ENCODE measurements around the gene MICOS13.

The MICOS13 gene

GRCh38 chr19:5676105-5676771, 4.1 kb downstream of the MICOS13 start:
- in situ Hi-C loops (cut with MboI; ENCODE audit: low pct_unique_long_range_greater_than_20kb, low sequenced_read_pairs) = no loop called here
- DNase-seq = no peak

DNA sequence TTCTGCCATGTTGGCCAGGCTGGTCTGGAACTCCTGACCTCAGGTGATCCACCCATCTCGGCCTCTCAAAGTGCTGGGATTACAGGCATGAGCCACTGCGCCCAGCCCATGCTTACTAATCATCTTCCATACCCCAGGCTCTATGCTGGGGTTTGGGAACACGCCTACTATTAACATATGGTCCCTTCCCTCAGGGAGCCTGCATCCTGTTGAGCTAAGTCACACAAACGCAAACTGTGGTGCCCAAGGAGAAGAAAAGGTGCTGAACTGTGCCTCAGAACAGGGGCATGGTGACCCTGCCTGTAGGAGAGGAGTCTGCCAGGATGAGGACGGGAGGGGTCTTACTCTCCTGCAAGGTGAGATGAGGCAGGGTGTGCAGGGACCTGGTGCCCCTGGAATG, 5.6 kb downstream of the MICOS13 start:
- in situ Hi-C loops (cut with MboI; ENCODE audit: low pct_unique_long_range_greater_than_20kb, low sequenced_read_pairs) = no loop called here
- DNase-seq = no peak

GRCh38 chr19:5673752-5674151, 6.6 kb downstream of the MICOS13 start:
- no peak for DNase-seq
- in situ Hi-C loops (cut with MboI; ENCODE audit: low pct_unique_long_range_greater_than_20kb, low sequenced_read_pairs) = no loop called here

DNA sequence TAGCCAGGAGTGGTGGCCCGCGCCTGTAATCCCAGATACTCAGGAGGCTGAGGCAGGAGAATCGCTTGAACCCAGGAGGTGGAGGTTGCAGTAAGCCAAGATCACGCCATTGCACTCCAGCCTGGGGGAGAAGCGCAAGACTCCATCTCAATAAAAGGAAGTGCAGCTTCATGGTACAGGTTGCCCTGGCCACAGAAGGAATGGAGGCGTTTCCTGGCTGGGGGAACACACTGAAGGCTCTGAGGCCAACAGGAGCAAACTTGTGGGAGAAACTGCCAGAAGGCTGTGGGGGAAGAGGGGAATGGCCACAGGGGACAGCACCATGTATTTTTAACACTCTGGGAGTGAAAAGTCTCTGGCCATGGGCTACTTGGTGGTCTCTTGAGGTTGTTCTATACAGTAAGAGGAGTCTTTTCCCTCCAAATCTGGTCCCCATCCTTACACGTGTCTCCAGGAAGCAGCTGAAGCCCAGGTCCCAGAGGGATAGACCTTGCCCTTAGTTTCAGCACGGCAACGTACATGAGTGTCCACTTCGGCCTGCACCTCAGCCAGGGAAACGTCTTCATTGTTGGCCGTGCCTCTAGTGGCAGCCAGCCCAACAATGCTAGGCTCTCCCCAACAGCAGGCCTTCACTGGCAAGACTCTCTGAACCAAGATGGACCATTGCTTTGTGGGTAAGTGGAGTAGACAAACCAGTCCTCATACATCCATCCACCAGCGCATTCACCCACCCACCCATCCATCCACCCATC, 7.4 kb downstream of the MICOS13 start:
- DNase-seq = no peak
- in situ Hi-C loops (cut with MboI; ENCODE audit: low pct_unique_long_range_greater_than_20kb, low sequenced_read_pairs) = no loop called here

- in situ Hi-C loops (cut with MboI; ENCODE audit: low pct_unique_long_range_greater_than_20kb, low sequenced_read_pairs) = no loop called here
- DNase-seq = no peak
These were observed 8.7 kb downstream of the MICOS13 start for GRCh38 chr19:5671600-5671999.

DNA sequence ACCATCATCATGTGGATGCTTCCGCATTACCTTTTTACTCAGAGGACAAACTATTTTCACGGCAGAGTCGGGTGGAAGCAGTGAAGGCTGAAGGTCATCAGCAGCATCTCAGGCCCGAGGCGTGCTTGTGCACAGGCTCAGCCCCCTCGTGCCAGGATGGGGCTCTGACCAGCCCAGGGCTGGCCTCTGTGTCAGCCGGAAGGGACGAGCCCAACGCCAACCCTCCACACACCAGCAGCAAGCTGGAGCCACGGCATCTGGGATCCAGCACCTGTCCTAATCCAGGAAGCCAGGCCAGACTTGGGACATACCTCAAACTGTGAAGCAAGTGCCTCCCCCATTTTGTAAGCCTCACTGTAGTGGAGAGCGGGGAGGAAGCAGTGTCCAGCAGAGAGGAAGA, 11.1 kb downstream of the MICOS13 start:
- no peak for DNase-seq
- in situ Hi-C loops (cut with MboI; ENCODE audit: low pct_unique_long_range_greater_than_20kb, low sequenced_read_pairs) = no loop called here

DNA sequence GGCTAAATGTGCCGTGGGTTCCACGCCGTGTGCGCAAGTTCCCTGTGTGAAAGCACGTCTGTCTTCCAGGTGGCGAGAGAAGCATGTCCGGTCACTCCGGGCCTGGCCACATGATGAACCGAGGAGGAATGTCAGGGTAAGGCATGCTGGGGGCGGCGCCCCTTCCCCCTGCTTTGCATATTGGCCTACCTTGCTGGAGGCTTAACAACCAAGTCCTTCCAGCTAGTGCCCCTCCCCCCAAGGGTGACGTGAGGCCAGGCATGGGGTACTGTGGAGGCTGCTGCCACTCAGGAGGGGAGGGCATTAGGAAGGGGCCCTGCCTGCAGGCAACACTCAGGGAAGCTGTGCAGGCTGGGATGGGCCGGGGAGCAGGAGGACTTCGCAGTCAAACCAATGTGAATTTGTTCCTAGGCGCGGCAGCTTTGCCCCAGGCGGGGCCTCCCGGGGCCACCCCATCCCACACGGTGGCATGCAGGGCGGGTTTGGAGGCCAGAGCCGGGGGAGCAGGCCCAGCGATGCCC, 12.5 kb downstream of the MICOS13 start:
- DNase-seq = no peak
- in situ Hi-C loops (cut with MboI; ENCODE audit: low pct_unique_long_range_greater_than_20kb, low sequenced_read_pairs) = no loop called here

GRCh38 chr19:5666921-5667610, 13.2 kb downstream of the MICOS13 start:
- in situ Hi-C loops (cut with MboI; ENCODE audit: low pct_unique_long_range_greater_than_20kb, low sequenced_read_pairs) = no loop called here
- DNase-seq = no peak

- no peak for DNase-seq
- in situ Hi-C loops (cut with MboI; ENCODE audit: low pct_unique_long_range_greater_than_20kb, low sequenced_read_pairs) = no loop called here
These were observed 14.4 kb downstream of the MICOS13 start for GRCh38 chr19:5665781-5666513.

DNA sequence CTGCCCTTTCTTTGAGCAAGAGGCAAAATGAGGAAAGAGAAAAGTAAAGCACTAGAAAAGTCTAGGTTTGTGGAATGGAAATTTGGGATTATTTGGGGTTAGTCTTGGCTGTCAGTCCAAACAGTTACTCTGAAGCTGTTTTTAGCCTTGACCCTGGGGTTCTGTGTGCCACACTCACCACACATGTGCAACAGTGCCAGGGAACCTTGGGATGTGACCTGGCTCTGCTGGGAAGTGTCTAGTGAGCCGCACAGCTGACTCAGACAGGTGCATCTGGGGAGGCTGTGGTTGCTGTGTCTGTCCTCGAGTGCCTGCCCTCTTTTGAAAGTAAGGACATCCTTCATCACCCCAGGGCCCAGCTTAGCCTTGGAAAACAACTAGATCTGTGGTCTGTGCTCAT, 15.8 kb downstream of the MICOS13 start:
- in situ Hi-C loops (cut with MboI; ENCODE audit: low pct_unique_long_range_greater_than_20kb, low sequenced_read_pairs) = no loop called here
- DNase-seq = no peak

GRCh38 chr19:5663904-5664303, 16.4 kb downstream of the MICOS13 start:
- DNase-seq = no peak
- in situ Hi-C loops (cut with MboI; ENCODE audit: low pct_unique_long_range_greater_than_20kb, low sequenced_read_pairs) = no loop called here

- no peak for DNase-seq
- in situ Hi-C loops (cut with MboI; ENCODE audit: low pct_unique_long_range_greater_than_20kb, low sequenced_read_pairs) = no loop called here
These were observed 18.8 kb downstream of the MICOS13 start for GRCh38 chr19:5661483-5661882.

DNA sequence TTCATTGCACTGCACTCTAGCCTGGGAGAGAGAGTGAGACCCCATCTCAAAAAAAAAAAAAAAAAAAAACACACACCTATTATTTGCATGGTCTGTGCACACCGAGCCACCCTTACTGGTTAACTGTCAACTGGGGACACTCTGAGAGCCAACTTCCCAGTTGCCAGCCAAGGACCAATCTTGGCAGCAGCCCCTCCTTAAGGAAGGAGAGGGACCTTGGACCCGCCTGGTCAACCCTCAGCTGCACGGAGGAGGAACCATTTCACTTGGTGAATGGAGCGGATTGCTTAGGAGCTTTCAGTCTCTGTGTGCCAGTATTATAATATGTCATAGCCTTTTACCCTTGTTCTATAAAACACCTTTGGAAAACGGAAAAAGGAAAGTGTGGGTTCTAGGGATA, 24.9 kb downstream of the MICOS13 start:
- in situ Hi-C loops (cut with MboI; ENCODE audit: low pct_unique_long_range_greater_than_20kb, low sequenced_read_pairs) = loop anchor here (10.0 kb wide), 1 partner anchor 51 kb away; no protein-coding TSS in a partner anchor
- DNase-seq = no peak

GRCh38 chr19:5654931-5655330, 25.4 kb downstream of the MICOS13 start:
- in situ Hi-C loops (cut with MboI; ENCODE audit: low pct_unique_long_range_greater_than_20kb, low sequenced_read_pairs) = loop anchor here (10.0 kb wide), 1 partner anchor 50 kb away; no protein-coding TSS in a partner anchor
- no peak for DNase-seq

DNA sequence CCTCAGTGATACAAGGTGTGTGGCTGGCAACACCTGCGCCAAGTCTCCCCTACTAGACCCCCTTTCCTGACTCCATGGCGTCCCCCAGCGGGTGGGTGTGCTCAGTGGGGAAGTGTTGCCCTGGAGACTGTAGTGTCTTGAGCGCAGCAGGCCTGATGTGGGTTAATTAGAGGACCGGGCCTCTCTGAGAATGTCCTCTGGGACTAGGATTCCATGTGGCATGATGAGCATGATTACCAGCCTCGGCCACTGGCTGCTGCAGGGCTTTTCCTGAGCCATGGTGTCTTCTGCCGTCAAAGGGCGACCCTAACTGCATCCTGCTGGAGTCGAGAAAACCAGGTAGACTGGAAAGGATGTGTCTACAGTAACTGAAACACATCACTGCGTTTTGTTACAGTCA, 28.1 kb downstream of the MICOS13 start:
- no peak for DNase-seq
- in situ Hi-C loops (cut with MboI; ENCODE audit: low pct_unique_long_range_greater_than_20kb, low sequenced_read_pairs) = loop anchor here (10.0 kb wide), 1 partner anchor 47 kb away; no protein-coding TSS in a partner anchor

DNA sequence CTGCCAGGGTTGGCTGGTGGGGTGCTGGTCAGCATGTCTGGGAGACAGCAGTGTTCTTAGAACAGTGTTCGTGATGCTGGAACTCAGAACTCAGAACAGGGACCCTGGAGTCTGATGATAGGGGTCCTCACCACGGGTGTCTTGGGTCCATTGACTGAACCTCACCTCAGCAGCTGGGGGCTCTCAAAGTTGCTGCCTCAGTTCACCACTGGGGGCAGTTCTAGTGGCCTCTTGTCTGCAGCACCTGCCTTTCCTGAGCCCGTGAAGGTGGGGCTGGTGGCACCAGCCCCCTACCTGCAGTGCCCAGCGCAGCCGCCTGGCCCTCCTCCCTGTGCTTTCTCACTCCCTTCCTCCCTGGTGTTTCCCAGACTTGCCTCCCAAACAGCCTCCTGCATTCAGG, 29.0 kb downstream of the MICOS13 start:
- in situ Hi-C loops (cut with MboI; ENCODE audit: low pct_unique_long_range_greater_than_20kb, low sequenced_read_pairs) = loop anchor here (10.0 kb wide), 1 partner anchor 47 kb away; no protein-coding TSS in a partner anchor
- no peak for DNase-seq

DNA sequence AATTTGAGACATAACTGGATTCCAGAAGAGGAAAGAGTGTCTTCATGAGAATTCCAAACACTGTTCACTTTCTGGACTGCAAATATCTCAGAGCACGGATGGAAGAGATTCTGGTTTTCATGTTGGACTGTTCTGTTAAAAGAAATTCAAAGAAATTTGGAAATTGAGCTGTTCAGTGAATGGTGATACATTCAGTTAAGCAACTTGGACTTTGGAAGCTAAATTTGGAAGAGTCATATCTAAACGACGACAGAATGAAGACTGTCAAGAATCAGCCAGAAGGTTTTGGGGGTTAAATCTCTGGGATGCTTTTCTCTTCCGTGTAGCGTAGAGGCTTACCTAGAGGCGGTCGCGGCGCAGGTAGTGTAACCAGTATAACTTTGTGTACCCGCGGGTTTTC, 31.9 kb downstream of the MICOS13 start:
- DNase-seq = no peak
- in situ Hi-C loops (cut with MboI; ENCODE audit: low pct_unique_long_range_greater_than_20kb, low sequenced_read_pairs) = no loop called here

DNA sequence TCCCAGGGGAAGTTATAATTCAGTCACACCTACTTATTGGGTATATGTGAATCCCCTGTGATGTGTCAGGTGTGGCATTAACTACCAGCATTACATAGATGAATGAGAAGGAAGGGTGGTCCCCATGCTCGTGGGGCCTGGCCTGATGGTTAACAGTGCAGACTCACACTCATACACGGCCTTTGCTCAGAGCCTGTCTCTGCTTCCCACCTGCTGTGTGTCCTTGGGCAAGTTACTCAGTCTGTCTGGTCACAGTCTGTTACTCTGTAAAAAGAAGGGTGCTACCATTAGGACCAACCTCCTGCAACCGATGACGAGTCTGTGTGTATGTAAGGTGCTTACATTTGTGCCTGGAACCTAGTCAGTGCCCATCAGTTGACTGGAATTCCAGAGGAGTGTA, 33.6 kb downstream of the MICOS13 start:
- in situ Hi-C loops (cut with MboI; ENCODE audit: low pct_unique_long_range_greater_than_20kb, low sequenced_read_pairs) = no loop called here
- no peak for DNase-seq

DNA sequence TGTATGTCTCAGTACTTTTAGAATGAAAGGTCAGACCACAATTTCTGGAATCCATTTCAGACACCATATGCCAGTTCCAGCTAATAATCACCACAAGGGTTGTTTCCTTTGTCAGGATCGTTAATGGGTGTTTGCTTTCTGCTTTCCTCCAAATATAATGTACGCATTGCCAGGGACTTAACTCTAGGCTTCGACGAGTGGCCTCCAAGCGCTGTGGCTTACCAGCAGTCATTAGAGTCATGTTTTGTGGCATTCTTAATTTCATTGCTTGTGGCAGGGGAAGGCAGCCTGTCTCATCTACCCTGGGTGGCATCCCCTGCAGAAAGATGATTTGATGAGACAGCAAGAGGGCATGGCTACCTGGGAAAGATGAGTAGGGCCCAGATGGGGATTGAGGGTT, 34.9 kb downstream of the MICOS13 start:
- DNase-seq = no peak

More for the DNA sequence above, 34.9 kb downstream of the MICOS13 start:
- in situ Hi-C loops (cut with MboI; ENCODE audit: low pct_unique_long_range_greater_than_20kb, low sequenced_read_pairs) = no loop called here

Data from KBM-7 (cell line).